GM19025 (cell line): Measurements from ENCODE around the gene MICAL3.

Source experiments
- ATAC-seq: cut with Tn5 transposase; IDR thresholded peaks from one replicate; pipeline ENCODE4 v1.9.1; 2021; ENCODE audit warnings: mild to moderate bottlenecking, low read depth, moderate library complexity; ENCODE audit not compliant: unreplicated experiment

MICAL3 gene

GRCh38 chr22:17748555-17749353 is 275.6 kb downstream of the MICAL3 start:
- no peak for ATAC-seq

- no peak for ATAC-seq
Measured at GRCh38 chr22:17746916-17747315, 277.4 kb downstream of the MICAL3 start.

- ATAC-seq = no peak
Measured at GRCh38 chr22:17744430-17744829, 279.9 kb downstream of the MICAL3 start.

DNA sequence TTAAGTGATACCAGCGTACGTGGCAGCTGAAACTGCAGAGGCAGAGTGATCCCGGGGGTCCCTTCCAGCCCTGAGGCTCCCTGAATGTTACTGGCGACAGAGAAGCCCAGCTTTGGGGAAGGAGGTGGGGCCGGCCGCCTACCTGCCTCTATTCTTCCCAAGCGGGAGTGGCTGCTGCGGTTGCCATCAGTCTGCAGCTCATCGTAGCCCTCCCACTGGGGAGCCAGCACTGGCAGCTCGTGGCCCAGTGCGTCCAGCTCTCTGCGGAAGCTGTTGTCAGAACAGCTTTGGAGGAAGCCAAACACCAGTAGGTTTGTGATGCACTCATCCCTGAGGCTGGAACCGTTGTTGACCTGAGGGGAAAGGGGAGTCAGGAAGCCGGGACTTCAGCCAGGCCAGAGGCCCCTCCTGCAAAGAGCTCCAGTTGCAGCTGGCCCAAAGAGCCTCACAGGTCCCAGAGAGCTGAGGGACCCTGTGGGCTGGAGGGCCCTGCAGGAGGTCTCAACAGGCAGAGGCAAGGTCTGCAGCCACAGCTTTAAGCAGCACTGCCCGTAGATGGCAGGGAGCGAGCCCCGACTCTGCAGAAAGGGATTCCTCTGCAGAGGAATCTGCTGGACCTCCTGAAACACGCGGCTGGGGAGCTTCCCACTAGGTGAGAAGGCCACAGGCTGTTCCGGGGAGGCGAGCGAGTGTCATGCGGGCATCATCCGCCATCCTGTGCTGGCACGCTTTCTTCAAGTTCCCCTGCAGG is 280.5 kb downstream of the MICAL3 start:
- no peak for ATAC-seq

DNA sequence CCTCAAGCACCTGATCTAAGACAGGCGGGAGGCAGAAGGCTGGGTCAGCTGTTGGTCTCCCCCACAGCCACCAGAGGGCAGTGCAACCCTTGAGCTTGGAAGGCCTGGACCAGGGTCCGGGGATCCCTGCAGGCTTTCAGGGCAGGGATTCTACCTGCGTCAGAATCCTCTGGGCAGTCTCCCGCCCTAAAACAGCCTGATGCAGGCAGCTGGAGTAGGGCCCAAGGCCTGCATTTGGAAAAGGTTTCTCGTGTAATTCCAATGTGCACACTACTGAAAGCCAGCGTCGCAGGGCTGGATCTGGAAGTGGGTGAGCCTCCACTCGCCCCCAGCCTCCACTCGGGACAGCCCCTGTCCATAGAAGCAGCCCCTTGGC is 281.8 kb downstream of the MICAL3 start:
- no peak for ATAC-seq

DNA sequence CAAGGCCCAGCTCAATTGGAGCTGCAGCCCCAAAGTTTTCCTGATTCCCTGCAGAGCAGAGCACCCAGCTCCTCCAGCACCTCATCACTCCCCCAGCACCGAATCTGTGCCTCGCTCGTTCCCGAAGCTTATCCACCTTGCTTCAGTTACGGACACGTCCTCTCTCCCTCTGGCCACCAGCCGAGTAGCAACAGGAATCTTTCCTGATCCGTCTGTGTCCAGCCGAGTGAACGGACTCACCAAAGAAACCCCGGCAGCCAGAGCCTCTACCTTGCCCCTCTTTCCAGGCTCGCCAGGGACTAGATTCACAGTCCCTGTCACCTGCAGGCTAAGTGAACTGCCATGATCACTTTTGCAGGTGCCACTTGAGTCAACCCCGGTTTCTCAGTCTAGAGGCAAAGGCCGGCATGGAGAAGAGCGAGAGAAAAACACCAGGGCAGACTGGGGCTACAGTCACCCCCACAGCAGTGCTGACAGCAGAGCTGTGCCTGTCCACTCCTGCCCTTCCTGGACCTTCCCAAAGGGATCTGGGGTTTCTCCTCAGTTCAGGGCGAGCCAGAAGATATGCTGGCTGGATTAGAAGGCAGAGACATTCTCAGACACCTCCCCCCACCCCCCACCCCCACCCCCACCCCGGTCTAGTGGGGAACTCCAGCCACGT is 282.4 kb downstream of the MICAL3 start:
- ATAC-seq = no peak

- ATAC-seq = no peak
Measured at GRCh38 chr22:17739196-17739975, 285.0 kb downstream of the MICAL3 start.

DNA sequence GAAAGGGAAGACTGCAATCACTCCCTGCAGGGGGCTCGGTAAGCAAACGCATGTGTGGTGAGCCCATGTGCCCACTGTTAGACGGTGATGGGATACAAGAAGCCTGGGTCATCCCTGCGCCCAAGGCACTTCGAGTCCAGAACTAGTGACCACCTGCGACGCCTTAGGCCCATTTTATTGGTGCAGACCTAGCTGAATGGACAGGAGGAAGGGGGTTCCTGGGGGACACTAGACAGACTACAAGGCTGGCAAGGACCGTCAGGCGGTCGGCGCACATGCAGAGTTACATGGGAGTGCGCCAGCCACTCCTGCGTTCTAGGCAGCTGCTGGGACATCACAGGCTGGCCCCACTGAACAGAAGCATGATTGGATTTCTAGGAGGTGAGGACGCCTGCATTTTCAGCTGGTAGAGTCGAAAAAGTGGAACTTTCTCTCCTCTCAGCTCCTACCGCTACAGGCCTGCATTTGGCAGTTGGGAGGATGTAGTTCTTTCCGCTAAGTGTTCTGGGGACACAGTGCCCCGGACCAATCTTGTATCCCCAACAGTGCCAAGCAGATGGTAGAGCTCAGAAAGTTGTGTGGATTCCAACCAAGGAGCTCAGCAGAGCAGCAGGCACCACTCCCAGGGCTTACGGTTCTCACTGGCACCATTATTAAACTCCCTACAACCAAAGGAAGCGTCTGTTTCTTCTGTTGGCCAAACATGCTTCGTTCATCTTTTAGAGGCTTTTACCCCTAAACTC is 285.8 kb downstream of the MICAL3 start:
- ATAC-seq = no peak
